Right lobe of liver (tissue), 4 donors: ENCODE measurements around the gene VARS2.
"Not testable (repeated sequence)": the region's sequence is repeated elsewhere in the genome, so short reads cannot be mapped to it uniquely, and the experiment has no call there.

Experiments used
- POLR2A ChIP-seq: fragments of 450-650 bp; IDR thresholded peaks from one replicate; pipeline ENCODE4 v1.6.1; 2017; ENCODE audit warnings: antibody characterized with exemption, mild to moderate bottlenecking
- TF ChIP-seq, protein P1 (sequence below), 4 donors: fragments of 200-600 bp in 3 of 4; fragments of 450-650 bp in 1 of 4; IDR thresholded peaks; one replicate each; pipeline versions ENCODE4 v1.5.1 to v1.8.0; 2016 to 2022; ENCODE audit warnings: antibody characterized with exemption in 4 of 4, mild to moderate bottlenecking in 2 of 4
- donor health status: DM: no; HTN: no; CAD: no.
- donor health status: DM: no; HTN: no; CAD: no.
- donor health status: DM: no; HTN: yes; CAD: no.

GRCh38 chr6:30873795-30874194, 40.2 kb upstream of the VARS2 start:
- TF ChIP-seq, protein P1, sequence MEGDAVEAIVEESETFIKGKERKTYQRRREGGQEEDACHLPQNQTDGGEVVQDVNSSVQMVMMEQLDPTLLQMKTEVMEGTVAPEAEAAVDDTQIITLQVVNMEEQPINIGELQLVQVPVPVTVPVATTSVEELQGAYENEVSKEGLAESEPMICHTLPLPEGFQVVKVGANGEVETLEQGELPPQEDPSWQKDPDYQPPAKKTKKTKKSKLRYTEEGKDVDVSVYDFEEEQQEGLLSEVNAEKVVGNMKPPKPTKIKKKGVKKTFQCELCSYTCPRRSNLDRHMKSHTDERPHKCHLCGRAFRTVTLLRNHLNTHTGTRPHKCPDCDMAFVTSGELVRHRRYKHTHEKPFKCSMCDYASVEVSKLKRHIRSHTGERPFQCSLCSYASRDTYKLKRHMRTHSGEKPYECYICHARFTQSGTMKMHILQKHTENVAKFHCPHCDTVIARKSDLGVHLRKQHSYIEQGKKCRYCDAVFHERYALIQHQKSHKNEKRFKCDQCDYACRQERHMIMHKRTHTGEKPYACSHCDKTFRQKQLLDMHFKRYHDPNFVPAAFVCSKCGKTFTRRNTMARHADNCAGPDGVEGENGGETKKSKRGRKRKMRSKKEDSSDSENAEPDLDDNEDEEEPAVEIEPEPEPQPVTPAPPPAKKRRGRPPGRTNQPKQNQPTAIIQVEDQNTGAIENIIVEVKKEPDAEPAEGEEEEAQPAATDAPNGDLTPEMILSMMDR (IDR thresholded peaks at IDR 0.05), result not testable (repeated sequence)
- TF ChIP-seq POLR2A, result not testable (repeated sequence)
